Hippocampal formation (tissue), 2 donors: ENCODE measurements around the gene SLC35G6.

Experiments used
- DNase-seq, 2 donors: peaks; one replicate each; lab custom pipeline; 2025; lab: John Stamatoyannopoulos, UW

Gene SLC35G6

DNA sequence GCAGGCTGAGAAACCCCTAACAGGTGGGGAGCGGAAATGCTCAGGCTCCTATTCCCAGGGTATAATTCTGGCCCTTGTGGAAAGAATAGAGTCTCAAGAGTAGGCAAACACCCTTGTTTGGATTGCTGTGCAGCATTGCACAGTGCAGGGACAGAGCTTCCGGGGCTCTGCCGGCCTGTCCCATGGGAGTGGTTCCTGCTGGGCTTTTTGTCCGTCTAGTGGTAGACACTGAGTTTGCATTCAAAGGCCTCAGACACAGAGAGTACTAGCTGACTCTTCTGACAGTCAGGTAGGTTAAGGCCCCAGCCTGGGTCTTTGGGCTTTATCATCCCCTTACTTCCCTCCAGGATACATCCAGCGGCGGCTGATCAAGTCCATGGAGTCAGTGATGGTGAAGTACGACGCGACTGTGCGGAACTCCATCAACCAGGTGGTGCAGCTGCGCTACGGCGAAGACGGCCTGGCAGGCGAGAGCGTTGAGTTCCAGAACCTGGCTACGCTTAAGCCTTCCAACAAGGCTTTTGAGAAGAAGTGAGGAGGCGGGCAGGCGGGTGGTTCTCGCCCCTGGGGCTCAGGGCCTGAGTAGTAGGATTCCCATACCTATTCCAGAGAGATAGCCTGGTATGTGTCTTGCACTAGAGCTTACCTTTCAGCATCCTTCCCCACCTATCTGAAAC lies 21.1 kb downstream of the SLC35G6 start:
- DNase-seq, result no peak

DNA sequence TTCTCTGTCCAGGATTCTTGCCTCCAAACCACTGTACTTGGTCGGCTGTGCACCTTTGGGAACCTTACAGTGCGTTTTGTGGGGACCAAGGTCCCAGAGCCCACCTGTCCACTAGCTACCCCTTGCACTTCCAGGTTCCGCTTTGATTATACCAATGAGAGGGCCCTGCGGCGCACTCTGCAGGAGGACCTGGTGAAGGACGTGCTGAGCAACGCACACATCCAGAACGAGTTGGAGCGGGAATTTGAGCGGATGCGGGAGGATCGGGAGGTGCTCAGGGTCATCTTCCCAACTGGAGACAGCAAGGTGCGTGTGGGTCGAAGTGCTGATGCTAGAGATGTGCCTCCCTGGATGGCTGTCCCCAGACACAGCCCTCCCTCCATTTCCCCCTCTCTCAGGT lies 21.7 kb downstream of the SLC35G6 start:
- DNase-seq, result no peak

- DNase-seq, result no peak
Observed at GRCh38 chr17:7503521-7503920, 22.3 kb downstream of the SLC35G6 start.

- no peak for DNase-seq
Observed at GRCh38 chr17:7508145-7508544, 26.9 kb downstream of the SLC35G6 start.

DNA sequence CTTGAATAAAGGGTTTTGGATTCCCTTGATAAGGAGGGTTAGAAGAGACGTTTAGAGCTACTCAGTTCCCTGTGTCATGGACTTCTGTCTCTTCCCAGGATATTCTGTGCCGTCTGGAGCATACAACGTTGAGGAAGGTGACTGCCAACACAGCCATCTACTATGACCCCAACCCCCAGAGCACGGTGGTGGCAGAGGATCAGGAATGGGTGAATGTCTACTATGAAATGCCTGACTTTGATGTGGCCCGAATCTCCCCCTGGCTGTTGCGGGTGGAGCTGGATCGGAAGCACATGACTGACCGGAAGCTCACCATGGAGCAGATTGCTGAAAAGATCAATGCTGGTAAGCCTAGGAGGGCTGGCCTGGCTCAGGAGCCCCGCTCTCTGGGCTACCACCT lies 27.6 kb downstream of the SLC35G6 start:
- no peak for DNase-seq

- no peak for DNase-seq
Observed at GRCh38 chr17:7509937-7510336, 28.7 kb downstream of the SLC35G6 start.

- no peak for DNase-seq
Observed at GRCh38 chr17:7511108-7511507, 29.9 kb downstream of the SLC35G6 start.

DNA sequence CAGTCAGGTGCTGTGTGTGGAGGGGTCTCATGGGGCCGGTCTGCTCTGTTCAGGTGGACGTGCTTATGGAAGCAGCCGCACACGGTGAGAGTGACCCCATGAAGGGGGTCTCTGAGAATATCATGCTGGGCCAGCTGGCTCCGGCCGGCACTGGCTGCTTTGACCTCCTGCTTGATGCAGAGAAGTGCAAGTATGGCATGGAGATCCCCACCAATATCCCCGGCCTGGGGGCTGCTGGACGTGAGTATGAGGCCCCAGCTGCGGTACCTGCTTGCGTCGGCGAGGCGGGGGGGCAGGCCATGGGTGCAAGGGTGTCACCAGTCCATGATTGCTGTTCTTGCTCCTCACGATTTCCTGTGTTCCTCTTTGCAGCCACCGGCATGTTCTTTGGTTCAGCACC lies 30.9 kb downstream of the SLC35G6 start:
- DNase-seq, result no peak

DNA sequence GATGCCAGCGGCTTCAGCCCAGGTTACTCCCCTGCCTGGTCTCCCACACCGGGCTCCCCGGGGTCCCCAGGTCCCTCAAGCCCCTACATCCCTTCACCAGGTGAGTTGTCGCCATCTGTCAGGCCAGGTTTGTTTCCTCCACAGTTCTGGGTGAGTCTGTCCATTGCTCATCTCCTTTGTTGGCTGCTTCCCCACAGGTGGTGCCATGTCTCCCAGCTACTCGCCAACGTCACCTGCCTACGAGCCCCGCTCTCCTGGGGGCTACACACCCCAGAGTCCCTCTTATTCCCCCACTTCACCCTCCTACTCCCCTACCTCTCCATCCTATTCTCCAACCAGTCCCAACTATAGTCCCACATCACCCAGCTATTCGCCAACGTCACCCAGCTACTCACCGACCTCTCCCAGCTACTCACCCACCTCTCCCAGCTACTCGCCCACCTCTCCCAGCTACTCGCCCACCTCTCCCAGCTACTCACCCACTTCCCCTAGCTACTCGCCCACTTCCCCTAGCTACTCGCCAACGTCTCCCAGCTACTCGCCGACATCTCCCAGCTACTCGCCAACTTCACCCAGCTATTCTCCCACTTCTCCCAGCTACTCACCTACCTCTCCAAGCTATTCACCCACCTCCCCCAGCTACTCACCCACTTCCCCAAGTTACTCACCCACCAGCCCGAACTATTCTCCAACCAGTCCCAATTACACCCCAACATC lies 31.7 kb downstream of the SLC35G6 start:
- DNase-seq, result no peak

DNA sequence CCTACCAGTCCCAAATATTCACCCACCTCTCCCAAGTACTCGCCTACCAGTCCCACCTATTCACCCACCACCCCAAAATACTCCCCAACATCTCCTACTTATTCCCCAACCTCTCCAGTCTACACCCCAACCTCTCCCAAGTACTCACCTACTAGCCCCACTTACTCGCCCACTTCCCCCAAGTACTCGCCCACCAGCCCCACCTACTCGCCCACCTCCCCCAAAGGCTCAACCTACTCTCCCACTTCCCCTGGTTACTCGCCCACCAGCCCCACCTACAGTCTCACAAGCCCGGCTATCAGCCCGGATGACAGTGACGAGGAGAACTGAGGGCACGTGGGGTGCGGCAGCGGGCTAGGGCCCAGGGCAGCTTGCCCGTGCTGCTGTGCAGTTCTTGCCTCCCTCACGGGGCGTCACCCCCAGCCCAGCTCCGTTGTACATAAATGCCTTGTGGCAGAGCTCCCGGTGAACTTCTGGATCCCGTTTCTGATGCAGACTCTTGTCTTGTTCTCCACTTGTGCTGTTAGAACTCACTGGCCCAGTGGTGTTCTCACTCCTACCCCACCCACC lies 32.7 kb downstream of the SLC35G6 start:
- no peak for DNase-seq

- no peak for DNase-seq
Observed at GRCh38 chr17:7515911-7516610, 34.8 kb downstream of the SLC35G6 start.

GRCh38 chr17:7523033-7523432 lies 41.8 kb downstream of the SLC35G6 start:
- no peak for DNase-seq

DNA sequence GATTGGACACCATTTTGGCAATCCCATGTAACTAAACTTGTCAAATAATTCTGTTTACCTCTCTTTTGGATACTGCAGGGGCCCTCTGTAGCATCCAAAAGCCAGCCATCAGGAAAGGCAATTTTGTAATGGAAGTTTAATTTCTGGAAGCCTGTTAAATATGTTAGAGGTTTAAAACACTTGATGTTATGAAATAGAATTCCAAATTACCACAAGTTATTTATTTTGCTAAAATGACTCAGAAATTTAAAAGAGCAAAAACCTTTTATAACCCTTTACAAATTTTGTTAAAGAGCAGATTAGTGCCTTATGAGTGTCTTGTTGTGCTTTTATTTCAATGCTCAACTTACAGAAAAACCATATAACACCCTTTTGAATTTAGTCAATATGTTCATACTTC lies 47.6 kb downstream of the SLC35G6 start:
- no peak for DNase-seq

DNA sequence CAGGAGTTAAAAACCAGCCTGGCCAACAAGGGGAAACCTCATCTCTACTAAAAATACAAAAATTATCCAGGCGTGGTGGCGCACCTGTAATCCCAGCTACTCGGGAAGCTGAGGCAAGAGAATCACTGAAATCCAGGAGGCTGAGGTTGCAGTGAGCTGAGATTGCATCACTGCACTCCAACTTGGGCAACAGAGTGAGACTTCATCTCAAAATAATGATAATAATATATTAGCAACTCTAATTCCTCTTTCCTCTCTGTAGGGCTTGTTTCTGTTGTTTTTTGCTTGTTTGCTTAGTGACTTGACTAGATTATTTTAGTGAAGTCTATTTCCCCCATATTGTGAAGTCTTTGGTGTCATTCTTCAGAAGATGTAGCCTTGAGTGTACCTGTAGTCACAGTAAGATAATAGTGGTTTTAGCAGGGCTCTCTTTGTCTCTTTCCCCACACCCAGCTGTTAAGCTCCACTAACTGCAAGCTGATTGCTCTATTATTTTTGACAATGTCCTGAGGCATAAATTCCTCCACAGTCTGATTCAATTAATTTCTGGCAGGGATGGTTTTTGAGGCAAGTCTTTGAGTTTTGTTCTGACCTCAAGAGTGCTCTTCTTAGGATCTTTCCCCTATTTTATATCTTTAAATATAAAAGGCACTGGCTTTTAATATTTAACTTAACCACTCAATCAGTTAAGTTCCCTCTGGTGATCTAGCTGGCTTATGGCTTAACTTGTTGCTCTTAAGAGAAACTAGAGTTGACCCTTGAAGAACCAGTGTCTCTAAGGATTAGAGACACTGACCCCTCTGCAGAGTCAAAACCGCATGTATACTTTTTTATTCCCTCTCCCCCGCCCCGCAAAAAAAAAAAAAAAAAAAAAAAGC lies 49.0 kb downstream of the SLC35G6 start:
- DNase-seq, result no peak
